Psoas muscle (tissue), 8 donors: ENCODE measurements around the gene DCLRE1B. TPM values are rescaled to one million over a fixed set of nuclear protein-coding genes. Genes with fewer than 3 reads are reported as not detected.
A peak's percentile ranks its signal among the peaks of the same experiment; 100 is the strongest.

Source experiments
- ATAC-seq, 4 donors: fragments of 200-7000 bp; cut with Tn5 transposase; one replicate each; pipeline ENCODE4 v1.9.1; 2020; ENCODE audit warnings: moderate library complexity in 3 of 4, mild to moderate bottlenecking in 2 of 4
- DNase-seq, 2 donors: peaks; one replicate each; pipeline ENCODE4 v3.0.0-alpha.2; 2020
- H3K27ac ChIP-seq: fragments of 200-600 bp; one replicate; pipeline ENCODE4 v1.8.0; 2022
- H3K27me3 ChIP-seq, 3 donors: fragments of 200-600 bp in 1 of 3; one replicate each; pipeline versions ENCODE4 v1.6.1 to v1.8.0; 2013 to 2022; ENCODE audit warnings: low read length in 2 of 3, mild to moderate bottlenecking in 2 of 3, moderate library complexity in 1 of 3; ENCODE audit not compliant: insufficient read depth in 3 of 3
- H3K36me3 ChIP-seq, 2 donors: fragments of 200-600 bp in 1 of 2; one replicate each; pipeline versions ENCODE4 v1.6.1 to v1.8.0; 2013 to 2022; ENCODE audit warnings: low read depth in 1 of 2, mild to moderate bottlenecking in 1 of 2, moderate library complexity in 1 of 2; ENCODE audit not compliant: insufficient read depth in 1 of 2
- H3K4me1 ChIP-seq: fragments of 200-600 bp; one replicate; pipeline ENCODE4 v1.8.0; 2022
- H3K4me3 ChIP-seq: fragments of 200-600 bp; one replicate; pipeline ENCODE4 v1.8.0; 2022; ENCODE audit warnings: mild to moderate bottlenecking
- H3K9me3 ChIP-seq: fragments of 200-600 bp; one replicate; pipeline ENCODE4 v1.8.0; 2022
- CTCF ChIP-seq: fragments of 200-600 bp; IDR thresholded peaks from one replicate; pipeline ENCODE4 v1.8.0; 2022; ENCODE audit warnings: antibody characterized with exemption
- WGBS, 3 donors: extraction: QIAGEN DNeasy Blood & Tissue Kit; methylation state at CpG; one replicate each; pipeline versions ENCODE4 v1.1.6 to v1.1.7; 2013; 5-methylcytosine and 5-hydroxymethylcytosine counted together
- intact Hi-C, 2 donors: fragments of 100-400 bp; cut with DNase I; formaldehyde crosslinking; loops; one replicate each; pipeline versions ENCODE4 v1.11.0 to v1.14.2; 2022
- polyA plus RNA-seq, 3 donors: library from polyadenylated mRNA; stranded (reverse); fragments of 200-250 nt; gene quantifications; one replicate each; pipeline ENCODE4 v1.2.3, GENCODE V29; 2013
- total RNA-seq, 4 donors: library from RNA; stranded (reverse); fragmentation: NEBNext Ultra II Directional in 2 of 4; extraction: Animal tissue kit (Norgen Biotek cat#: 25700) in 2 of 4; gene quantifications; one replicate each; pipeline versions ENCODE4 v1.2.1 to v1.2.4, GENCODE V29; 2021 to 2023
- donor health status: healthy with polysubstance abuse.
- donor health status: DM: no; HTN: no; CAD: no; lungs with moderate emphysema.
- donor health status: Bipolar disorder and iron deficiency.
- donor health status: healthy.
- donor health status: DM: yes; HTN: yes; CAD: no.
- donor health status: DM: no; HTN: no; CAD: no.
- donor health status: DM: no; HTN: no; CAD: no.
- donor health status: DM: yes; HTN: yes; CAD: no.

The DCLRE1B gene
- total and polyA plus RNA-seq, 7 donors, result 1.2 to 2.6 (median 2.2) TPM

GRCh38 chr1:113912594-113913311 lies 7.6 kb downstream of the DCLRE1B start:
- TF ChIP-seq CTCF, result no peak
- intact Hi-C loops, result loop anchor here in 1 of 2 donors (2.0 kb wide), 1 partner anchor 16 kb away; the partner anchor contains the start of gene HIPK1
- DNase-seq (peak; percentile 26 to 69), ATAC-seq (peak; percentile 88 to 99 (median 94))
- Histone ChIP-seq H3K27me3 (no peaks in the 10 kb centered on the region), H3K4me1 (peaks cover 19% of the 10 kb centered on the region), H3K9me3 (no peaks in the 10 kb centered on the region), H3K4me3 (peak overlapping the region; percentile 20), H3K27ac (peak overlapping the region; percentile 73), H3K36me3 (peaks cover 0 to 43% of the 10 kb centered on the region in 2 donors)
- 9 to 14% (median 12%) methylated on average over 6 of the region's 6 CpGs for WGBS, 3 donors

GRCh38 chr1:113913312-113913668 lies 8.2 kb downstream of the DCLRE1B start:
- Histone ChIP-seq H3K27ac (peak overlapping the region; percentile 73), H3K4me1 (peaks cover 19% of the 10 kb centered on the region), H3K4me3 (peak overlapping the region; percentile 20), H3K36me3 (peaks cover 0 to 37% of the 10 kb centered on the region in 2 donors), H3K27me3 (no peaks in the 10 kb centered on the region), H3K9me3 (no peaks in the 10 kb centered on the region)
- TF ChIP-seq CTCF, result no peak
- WGBS, 3 donors, result 10 to 18% (median 16%) methylated on average over 3 of the region's 3 CpGs
- ATAC-seq (peak; percentile 35 to 67 (median 44)), DNase-seq (no peak)
- intact Hi-C loops, result loop anchor here in 1 of 2 donors (2.0 kb wide), 1 partner anchor 16 kb away; the partner anchor contains the start of gene HIPK1

GRCh38 chr1:113913887-113914664 lies 8.9 kb downstream of the DCLRE1B start:
- peaks cover 19% of the 10 kb centered on the region for H3K4me1 ChIP-seq
- DNase-seq, result no peak
- H3K27ac ChIP-seq, result peak overlapping the region; percentile 73
- H3K36me3 ChIP-seq, result peaks cover 0 to 29% of the 10 kb centered on the region in 2 donors
- intact Hi-C loops, result loop anchor here in 1 of 2 donors (2.0 kb wide), 1 partner anchor 15 kb away; the partner anchor contains the start of gene HIPK1
- no peak for ATAC-seq
- WGBS, 3 donors, result 67 to 81% (median 73%) methylated on average over 5 of the region's 5 CpGs
- no peak overlapping the region for H3K4me3 ChIP-seq
- no peaks in the 10 kb centered on the region for H3K27me3 ChIP-seq
- TF ChIP-seq CTCF, result no peak
- no peaks in the 10 kb centered on the region for H3K9me3 ChIP-seq

- H3K27ac ChIP-seq, result no peak overlapping the region
- H3K9me3 ChIP-seq, result no peaks in the 10 kb centered on the region
- WGBS, 3 donors, result 91 to 95% (median 92%) methylated on average over 5 of the region's 5 CpGs
- no peaks in the 10 kb centered on the region for H3K27me3 ChIP-seq
- no peak for ATAC-seq
- TF ChIP-seq CTCF, result no peak
- intact Hi-C loops, result no loop called here
- peaks cover 0 to 4% of the 10 kb centered on the region in 2 donors for H3K36me3 ChIP-seq
- DNase-seq, result no peak
- peaks cover 17% of the 10 kb centered on the region for H3K4me1 ChIP-seq
- H3K4me3 ChIP-seq, result no peak overlapping the region
Observed at GRCh38 chr1:113916974-113917373, 11.8 kb downstream of the DCLRE1B start.
